Esophagus squamous epithelium (tissue), 4 donors: Measurements from ENCODE around the gene CCPG1.

Source experiments
- POLR2A ChIP-seq, 4 donors: fragments of 450-650 bp; IDR thresholded peaks; one replicate each; pipeline ENCODE4 v1.6.1; 2017; ENCODE audit warnings: antibody characterized with exemption in 4 of 4, mild to moderate bottlenecking in 4 of 4, moderate library complexity in 3 of 4
- TF ChIP-seq, protein P1 (sequence below), 6 experiments: fragments of 450-650 bp in 4 of 6; fragments of 200-600 bp in 2 of 6; sonication (generic) in 2 of 6; IDR thresholded peaks; one replicate each; pipeline ENCODE4 v1.5.1; 2016 to 2019; ENCODE audit warnings: antibody characterized with exemption in 6 of 6, mild to moderate bottlenecking in 4 of 6, moderate library complexity in 4 of 6

DNA sequence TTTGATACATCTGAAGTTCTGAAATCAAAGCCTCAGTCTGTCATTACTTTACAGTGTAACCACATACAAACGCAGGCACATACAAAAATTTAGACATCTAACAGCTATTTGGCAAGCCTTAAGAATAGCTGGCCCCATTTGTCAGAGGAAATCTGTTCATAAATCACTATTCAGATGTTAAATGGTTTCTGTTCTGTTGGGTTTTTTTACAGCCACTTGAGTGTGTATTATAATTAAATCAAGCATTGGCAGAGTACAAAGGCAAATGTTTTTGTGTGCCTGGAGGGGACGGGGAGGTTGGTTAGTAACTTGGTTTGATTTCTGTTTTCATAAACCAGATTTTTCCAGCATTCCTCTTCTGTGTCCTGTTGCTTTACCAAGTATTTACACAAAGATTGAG, 65.0 kb downstream of the CCPG1 start:
- TF ChIP-seq, protein P1, sequence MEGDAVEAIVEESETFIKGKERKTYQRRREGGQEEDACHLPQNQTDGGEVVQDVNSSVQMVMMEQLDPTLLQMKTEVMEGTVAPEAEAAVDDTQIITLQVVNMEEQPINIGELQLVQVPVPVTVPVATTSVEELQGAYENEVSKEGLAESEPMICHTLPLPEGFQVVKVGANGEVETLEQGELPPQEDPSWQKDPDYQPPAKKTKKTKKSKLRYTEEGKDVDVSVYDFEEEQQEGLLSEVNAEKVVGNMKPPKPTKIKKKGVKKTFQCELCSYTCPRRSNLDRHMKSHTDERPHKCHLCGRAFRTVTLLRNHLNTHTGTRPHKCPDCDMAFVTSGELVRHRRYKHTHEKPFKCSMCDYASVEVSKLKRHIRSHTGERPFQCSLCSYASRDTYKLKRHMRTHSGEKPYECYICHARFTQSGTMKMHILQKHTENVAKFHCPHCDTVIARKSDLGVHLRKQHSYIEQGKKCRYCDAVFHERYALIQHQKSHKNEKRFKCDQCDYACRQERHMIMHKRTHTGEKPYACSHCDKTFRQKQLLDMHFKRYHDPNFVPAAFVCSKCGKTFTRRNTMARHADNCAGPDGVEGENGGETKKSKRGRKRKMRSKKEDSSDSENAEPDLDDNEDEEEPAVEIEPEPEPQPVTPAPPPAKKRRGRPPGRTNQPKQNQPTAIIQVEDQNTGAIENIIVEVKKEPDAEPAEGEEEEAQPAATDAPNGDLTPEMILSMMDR (IDR thresholded peaks at IDR 0.05) = no peak
- TF ChIP-seq POLR2A (IDR thresholded peaks at IDR 0.05) = no peak
